Measurements from ENCODE around the gene ZNF438. TPM values are rescaled to one million over a fixed set of nuclear protein-coding genes. Genes with fewer than 3 reads are reported as not detected.

The ZNF438 gene
- total RNA-seq, 2 donors from 2014 or later: 2.6 to 2.9 TPM

DNA sequence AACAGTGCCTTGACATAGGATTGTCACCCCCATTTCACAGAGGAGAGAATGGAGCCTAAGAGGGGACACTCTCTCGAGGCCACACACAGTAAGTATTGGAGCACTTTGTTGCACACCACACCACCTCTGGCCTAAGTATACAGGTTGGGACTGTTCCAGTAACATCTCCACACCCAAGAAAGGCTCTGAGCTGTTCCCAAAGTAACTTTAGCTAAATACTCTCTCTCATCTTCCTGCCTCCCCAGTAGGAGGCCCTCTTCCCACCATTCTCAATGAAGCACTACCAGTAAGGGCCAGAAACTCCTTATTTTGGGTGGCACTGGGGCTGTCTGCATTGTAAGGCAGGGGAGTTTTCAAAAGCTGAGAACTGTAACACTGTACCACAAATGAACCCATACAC lies 189.5 kb downstream of the ZNF438 start:
- H3K4me3 ChIP-seq: no peak overlapping the region
- H3K27me3 ChIP-seq: no peaks in the 10 kb centered on the region
- H3K9me3 ChIP-seq: no peaks in the 10 kb centered on the region
- ATAC-seq (no peak), DNase-seq (no peak)
- no peaks in the 10 kb centered on the region for H3K36me3 ChIP-seq (replicated peaks in 1 of 2; ENCODE audit: insufficient read depth in 1 of 2, low read depth in 2 of 2)
- 85 to 90% methylated on average over 1 of the region's 1 CpG for WGBS, 2 donors
- no peaks in the 10 kb centered on the region for H3K4me1 ChIP-seq
- H3K27ac ChIP-seq: no peak overlapping the region
- intact Hi-C loops (cut with DNase I): no loop called here
- TF ChIP-seq, protein P1, sequence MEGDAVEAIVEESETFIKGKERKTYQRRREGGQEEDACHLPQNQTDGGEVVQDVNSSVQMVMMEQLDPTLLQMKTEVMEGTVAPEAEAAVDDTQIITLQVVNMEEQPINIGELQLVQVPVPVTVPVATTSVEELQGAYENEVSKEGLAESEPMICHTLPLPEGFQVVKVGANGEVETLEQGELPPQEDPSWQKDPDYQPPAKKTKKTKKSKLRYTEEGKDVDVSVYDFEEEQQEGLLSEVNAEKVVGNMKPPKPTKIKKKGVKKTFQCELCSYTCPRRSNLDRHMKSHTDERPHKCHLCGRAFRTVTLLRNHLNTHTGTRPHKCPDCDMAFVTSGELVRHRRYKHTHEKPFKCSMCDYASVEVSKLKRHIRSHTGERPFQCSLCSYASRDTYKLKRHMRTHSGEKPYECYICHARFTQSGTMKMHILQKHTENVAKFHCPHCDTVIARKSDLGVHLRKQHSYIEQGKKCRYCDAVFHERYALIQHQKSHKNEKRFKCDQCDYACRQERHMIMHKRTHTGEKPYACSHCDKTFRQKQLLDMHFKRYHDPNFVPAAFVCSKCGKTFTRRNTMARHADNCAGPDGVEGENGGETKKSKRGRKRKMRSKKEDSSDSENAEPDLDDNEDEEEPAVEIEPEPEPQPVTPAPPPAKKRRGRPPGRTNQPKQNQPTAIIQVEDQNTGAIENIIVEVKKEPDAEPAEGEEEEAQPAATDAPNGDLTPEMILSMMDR (IDR thresholded peaks at IDR 0.05): no peak
- TF ChIP-seq POLR2A (IDR thresholded peaks at IDR 0.05): no peak

DNA sequence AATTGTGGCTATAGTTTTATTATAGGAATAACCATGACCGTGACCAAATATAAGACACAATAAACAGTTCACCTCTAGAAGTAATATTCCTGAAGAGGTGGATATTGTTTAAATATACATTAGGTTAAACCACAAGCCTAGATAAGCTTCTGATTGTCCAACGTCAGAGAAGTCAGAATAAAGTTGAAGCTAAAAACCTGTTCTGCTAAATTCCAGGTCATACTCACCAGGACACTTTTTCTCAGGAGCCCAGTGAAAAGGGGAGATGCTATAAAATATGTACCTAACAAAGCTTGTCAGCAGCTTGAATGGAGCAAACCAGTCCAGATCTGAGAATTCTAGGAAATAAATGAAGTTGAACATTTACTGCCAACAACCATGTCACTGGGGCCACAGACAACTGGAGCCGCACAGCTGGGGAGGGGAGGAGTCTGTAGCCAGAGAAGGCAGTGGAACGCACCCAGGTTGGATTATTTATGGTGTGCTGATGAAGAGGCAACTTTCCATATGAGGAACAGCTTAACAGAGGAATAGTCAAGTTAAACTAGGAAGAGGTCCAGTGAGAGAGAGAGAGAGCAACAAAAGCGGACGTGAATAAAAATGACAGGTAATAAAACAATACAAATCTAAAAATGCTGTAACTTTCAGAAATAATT lies 191.1 kb downstream of the ZNF438 start:
- H3K4me1 ChIP-seq: no peaks in the 10 kb centered on the region
- H3K27me3 ChIP-seq: no peaks in the 10 kb centered on the region
- ATAC-seq: no peak
- no peak overlapping the region for H3K27ac ChIP-seq
- TF ChIP-seq POLR2A (IDR thresholded peaks at IDR 0.05): no peak
- TF ChIP-seq, protein P1 (IDR thresholded peaks at IDR 0.05): no peak
- H3K4me3 ChIP-seq: no peak overlapping the region
- intact Hi-C loops (cut with DNase I): no loop called here
- H3K36me3 ChIP-seq (replicated peaks in 1 of 2; ENCODE audit: insufficient read depth in 1 of 2, low read depth in 2 of 2): no peaks in the 10 kb centered on the region
- WGBS, 2 donors: 67 to 76% methylated on average over 6 of the region's 6 CpGs
- H3K9me3 ChIP-seq: no peaks in the 10 kb centered on the region
- DNase-seq: no peak

DNA sequence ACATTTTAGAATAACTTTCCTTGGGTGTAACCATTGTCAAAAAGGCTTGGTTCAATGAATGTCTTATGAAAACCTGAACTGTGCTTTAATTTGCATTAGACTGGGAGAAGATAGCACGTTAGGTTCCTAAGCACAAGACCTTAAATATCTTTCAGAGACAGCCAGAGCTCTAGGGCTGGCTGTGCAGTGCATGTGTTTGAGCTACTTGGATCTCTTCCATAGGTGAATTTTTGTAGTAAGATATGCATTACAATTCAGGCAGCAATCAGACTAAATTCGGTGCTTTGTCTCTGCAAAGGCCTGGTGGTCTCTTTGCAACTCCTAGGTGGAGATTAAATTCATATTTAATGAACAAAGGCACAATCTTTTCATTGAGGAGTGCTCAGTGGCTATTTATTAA lies 192.0 kb downstream of the ZNF438 start:
- Histone ChIP-seq H3K4me3 (no peak overlapping the region), H3K9me3 (no peaks in the 10 kb centered on the region), H3K36me3 (replicated peaks in 1 of 2; ENCODE audit: insufficient read depth in 1 of 2, low read depth in 2 of 2) (no peaks in the 10 kb centered on the region), H3K27ac (no peak overlapping the region), H3K27me3 (no peaks in the 10 kb centered on the region), H3K4me1 (no peaks in the 10 kb centered on the region)
- DNase-seq (no peak), ATAC-seq (no peak)
- intact Hi-C loops (cut with DNase I): no loop called here
- 80 to 86% methylated on average over 2 of the region's 2 CpGs for WGBS, 2 donors
- no peak for TF ChIP-seq POLR2A (IDR thresholded peaks at IDR 0.05)

DNA sequence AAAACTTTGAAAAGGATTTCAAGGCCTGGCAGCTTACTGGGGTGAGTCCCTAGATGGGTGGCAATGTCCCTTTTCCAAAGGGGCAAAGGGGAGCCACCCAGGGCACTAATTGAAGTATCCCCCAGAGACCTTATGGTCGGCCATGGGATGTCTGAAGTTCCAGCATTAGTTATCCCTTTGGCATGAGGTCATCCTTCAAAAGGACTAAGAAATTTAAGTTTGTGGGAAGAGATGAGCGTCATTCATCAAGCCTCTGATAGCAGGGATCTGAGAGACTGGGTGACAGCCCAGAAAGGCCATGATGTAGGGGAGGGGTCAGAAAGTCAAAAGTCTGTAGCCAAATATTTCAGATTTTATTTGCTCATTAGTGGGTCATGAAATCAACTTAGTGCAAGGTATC lies 195.3 kb downstream of the ZNF438 start:
- no peaks in the 10 kb centered on the region for H3K36me3 ChIP-seq (replicated peaks in 1 of 2; ENCODE audit: insufficient read depth in 1 of 2, low read depth in 2 of 2)
- DNase-seq (no peak), ATAC-seq (no peak)
- TF ChIP-seq, protein P1 (IDR thresholded peaks at IDR 0.05): no peak
- no peak for TF ChIP-seq POLR2A (IDR thresholded peaks at IDR 0.05)
- H3K4me1 ChIP-seq: no peaks in the 10 kb centered on the region
- WGBS, 2 donors: 89 to 100% methylated on average over 2 of the region's 2 CpGs
- intact Hi-C loops (cut with DNase I): no loop called here
- no peak overlapping the region for H3K27ac ChIP-seq
- no peaks in the 10 kb centered on the region for H3K27me3 ChIP-seq
- no peaks in the 10 kb centered on the region for H3K9me3 ChIP-seq
- H3K4me3 ChIP-seq: no peak overlapping the region

DNA sequence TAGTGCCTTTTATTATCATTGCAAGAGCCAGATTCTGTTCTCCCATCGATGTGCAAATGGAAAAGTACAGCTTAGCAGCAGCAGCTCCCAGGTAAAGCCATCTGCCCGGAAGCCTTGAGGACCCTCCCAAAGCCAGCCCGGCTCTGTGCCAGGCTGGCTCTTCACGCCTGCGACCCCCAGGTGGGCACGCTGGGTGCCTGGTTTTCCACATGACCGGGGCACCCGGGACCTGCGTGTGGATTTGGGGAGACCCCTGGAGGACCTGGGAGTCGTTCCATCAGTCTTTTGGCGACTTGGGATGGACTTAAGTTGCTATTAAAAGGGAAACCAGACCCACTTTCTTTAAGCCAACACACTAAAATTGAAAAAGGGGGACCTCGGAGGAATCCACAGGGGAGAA lies 196.5 kb downstream of the ZNF438 start:
- WGBS, 2 donors: 78 to 90% methylated on average over 7 to 12 of the region's 12 CpGs
- Histone ChIP-seq H3K4me3 (no peak overlapping the region), H3K36me3 (replicated peaks in 1 of 2; ENCODE audit: insufficient read depth in 1 of 2, low read depth in 2 of 2) (no peaks in the 10 kb centered on the region), H3K27ac (no peak overlapping the region), H3K27me3 (no peaks in the 10 kb centered on the region), H3K9me3 (no peaks in the 10 kb centered on the region), H3K4me1 (peaks cover 7% of the 10 kb centered on the region)
- no peak for ATAC-seq
- intact Hi-C loops (cut with DNase I): no loop called here
- DNase-seq: no peak
- TF ChIP-seq, protein P1 (IDR thresholded peaks at IDR 0.05): no peak
- no peak for TF ChIP-seq POLR2A (IDR thresholded peaks at IDR 0.05)
